ENCODE results near the gene DPYSL5.

The DPYSL5 gene, protein sequence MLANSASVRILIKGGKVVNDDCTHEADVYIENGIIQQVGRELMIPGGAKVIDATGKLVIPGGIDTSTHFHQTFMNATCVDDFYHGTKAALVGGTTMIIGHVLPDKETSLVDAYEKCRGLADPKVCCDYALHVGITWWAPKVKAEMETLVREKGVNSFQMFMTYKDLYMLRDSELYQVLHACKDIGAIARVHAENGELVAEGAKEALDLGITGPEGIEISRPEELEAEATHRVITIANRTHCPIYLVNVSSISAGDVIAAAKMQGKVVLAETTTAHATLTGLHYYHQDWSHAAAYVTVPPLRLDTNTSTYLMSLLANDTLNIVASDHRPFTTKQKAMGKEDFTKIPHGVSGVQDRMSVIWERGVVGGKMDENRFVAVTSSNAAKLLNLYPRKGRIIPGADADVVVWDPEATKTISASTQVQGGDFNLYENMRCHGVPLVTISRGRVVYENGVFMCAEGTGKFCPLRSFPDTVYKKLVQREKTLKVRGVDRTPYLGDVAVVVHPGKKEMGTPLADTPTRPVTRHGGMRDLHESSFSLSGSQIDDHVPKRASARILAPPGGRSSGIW

DNA sequence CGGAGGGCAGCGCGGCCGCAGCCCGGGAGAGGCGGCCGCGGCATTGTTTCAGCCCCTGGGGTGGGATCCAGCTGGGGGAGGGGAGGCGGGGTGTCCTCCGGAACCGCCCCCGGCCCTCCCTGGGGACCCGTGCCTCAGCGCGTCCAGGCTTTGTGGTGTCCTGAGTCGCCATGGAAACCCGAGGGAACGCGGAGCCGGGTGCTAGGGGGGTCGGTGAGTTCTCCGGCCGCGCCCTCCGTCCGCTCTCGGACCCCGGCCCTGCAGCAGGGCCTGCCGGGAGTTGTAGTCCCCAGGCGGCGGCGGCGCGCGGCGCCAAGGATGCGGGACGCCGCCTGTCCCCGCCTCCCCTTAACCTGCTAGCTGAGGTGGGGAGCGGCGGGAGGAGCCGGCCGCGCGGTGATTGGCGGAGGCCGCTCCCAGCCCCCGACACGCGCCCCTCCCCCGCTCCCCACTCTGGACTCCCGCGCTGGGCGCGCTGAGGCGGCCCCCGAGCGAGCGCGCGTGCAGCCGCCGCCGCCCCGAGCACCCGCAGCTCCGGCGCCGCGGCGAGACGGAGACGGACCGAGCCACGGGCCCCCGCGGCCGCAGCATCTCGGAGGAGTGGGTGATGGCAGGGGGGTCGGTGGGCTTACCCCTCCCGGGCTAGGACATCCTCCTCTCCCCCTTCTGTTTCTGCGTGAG is at the start of gene DPYSL5:
Gene DPYSL5, plus strand, starts transcription at position 478 of the 681 bp plus-strand sequence. CDS start 50,368 bp downstream, outside the sequence.
- peak within 1 kb of the TSS; percentile 53 for H3K4me3 ChIP-seq (ENCODE audit: low read depth, low read length)
- TF ChIP-seq, protein P1, sequence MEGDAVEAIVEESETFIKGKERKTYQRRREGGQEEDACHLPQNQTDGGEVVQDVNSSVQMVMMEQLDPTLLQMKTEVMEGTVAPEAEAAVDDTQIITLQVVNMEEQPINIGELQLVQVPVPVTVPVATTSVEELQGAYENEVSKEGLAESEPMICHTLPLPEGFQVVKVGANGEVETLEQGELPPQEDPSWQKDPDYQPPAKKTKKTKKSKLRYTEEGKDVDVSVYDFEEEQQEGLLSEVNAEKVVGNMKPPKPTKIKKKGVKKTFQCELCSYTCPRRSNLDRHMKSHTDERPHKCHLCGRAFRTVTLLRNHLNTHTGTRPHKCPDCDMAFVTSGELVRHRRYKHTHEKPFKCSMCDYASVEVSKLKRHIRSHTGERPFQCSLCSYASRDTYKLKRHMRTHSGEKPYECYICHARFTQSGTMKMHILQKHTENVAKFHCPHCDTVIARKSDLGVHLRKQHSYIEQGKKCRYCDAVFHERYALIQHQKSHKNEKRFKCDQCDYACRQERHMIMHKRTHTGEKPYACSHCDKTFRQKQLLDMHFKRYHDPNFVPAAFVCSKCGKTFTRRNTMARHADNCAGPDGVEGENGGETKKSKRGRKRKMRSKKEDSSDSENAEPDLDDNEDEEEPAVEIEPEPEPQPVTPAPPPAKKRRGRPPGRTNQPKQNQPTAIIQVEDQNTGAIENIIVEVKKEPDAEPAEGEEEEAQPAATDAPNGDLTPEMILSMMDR (IDR thresholded peaks at IDR 0.05; ENCODE audit: control insufficient read depth, extremely low read depth, insufficient read depth), result no peak
- DNase-seq (ENCODE audit: low read depth), result no peak

DNA sequence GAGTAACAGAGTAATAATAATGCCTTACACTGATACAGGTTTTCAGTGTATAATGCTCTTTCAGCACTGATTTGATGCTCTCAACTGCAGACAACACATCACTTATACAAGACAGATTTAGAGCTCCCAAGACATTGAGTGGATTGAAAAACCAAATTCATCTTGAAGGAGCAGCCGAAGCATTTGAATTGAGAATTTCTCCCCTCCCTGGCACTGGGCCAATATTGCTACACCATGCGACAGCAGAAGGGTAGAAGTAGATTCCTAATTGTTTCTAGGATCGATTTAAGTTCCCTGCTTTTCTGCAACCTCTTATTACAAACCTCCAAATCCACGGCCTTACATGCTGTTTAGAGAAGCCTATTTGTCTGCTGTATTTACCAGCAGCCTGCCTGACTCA is 46.6 kb upstream of the DPYSL5 start:
- H3K4me3 ChIP-seq (ENCODE audit: low read depth, low read length), result no peak overlapping the region
- TF ChIP-seq, protein P1 (IDR thresholded peaks at IDR 0.05; ENCODE audit: control insufficient read depth, extremely low read depth, insufficient read depth), result no peak
- no peak for DNase-seq (ENCODE audit: low read depth)

DNA sequence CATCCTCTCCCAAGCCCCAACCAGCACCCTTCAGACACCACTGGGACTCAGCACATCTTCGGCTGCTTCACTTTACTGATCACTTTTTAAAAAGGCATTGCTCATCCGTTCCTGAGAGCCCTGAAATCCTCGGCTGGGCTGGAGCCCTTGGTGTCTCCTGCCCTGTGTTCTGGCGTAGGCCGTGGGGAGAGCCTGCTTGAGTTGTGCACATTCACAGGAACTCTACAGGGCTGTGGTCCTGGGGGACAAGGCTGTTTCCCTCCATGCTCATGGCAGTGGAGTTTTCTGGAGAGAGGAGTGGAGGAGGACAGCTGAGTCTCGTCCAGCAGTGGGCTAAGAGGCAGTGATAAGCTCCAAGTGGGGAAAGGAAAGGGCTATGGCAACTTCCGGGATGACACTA is 46.1 kb upstream of the DPYSL5 start:
- TF ChIP-seq, protein P1 (IDR thresholded peaks at IDR 0.05; ENCODE audit: control insufficient read depth, extremely low read depth, insufficient read depth), result no peak
- no peak overlapping the region for H3K4me3 ChIP-seq (ENCODE audit: low read depth, low read length)
- DNase-seq (ENCODE audit: low read depth), result no peak

DNA sequence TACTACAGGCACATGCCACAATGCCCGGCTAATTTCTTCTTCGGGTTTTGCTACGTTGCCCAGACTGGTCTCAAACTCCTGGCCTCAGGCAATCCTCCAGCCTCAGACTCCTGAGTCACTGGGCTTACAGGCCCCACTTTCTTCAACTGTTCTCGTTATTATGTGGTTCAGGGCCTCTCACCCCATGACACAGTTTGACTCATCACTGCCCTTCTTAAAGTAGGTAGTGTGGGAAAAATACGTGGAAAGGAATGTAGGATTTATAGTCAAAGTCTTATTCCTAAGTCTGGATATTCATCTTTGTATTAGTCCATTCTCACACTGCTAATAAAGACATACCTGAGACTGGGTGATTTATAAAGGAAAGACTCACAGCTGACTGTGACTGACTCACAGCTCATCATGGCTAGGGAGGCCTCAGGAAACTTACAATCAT is 42.7 kb upstream of the DPYSL5 start:
- H3K4me3 ChIP-seq (ENCODE audit: low read depth, low read length), result no peak overlapping the region
- TF ChIP-seq, protein P1 (IDR thresholded peaks at IDR 0.05; ENCODE audit: control insufficient read depth, extremely low read depth, insufficient read depth), result no peak
- DNase-seq (ENCODE audit: low read depth), result no peak

DNA sequence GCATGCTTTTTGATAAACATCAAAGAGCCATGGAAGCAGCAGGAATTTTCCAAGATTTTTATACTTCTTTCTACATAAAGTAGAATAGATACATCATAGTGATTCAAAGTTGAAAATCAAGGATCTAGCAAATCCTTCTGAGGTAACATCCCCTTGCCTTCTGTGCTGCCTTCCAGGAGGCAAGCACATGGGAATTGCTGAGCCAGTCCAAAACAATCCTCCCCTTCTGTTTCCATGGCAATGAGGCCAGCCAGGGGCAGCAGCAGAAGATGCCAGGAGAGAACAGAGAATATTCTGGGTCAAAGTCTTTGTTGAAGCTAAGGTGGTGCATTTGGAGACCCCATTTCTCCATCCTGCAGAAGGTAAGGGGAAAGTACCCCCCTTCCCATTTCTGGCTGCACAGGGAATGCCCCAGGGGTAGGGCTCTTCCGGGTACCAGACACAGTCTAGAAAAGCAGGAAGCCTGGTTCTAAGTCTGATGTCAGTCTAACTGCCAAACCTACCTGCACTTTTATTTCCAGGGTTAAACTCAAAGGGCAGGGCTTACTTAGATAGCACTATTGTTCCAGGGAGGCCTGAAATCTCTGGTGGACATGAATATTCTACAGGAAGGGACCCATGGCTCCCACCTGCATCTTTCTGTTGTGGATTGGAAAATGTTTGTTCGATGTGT is 40.0 kb upstream of the DPYSL5 start:
- H3K4me3 ChIP-seq (ENCODE audit: low read depth, low read length), result no peak overlapping the region
- no peak for DNase-seq (ENCODE audit: low read depth)
- TF ChIP-seq, protein P1 (IDR thresholded peaks at IDR 0.05; ENCODE audit: control insufficient read depth, extremely low read depth, insufficient read depth), result no peak

DNA sequence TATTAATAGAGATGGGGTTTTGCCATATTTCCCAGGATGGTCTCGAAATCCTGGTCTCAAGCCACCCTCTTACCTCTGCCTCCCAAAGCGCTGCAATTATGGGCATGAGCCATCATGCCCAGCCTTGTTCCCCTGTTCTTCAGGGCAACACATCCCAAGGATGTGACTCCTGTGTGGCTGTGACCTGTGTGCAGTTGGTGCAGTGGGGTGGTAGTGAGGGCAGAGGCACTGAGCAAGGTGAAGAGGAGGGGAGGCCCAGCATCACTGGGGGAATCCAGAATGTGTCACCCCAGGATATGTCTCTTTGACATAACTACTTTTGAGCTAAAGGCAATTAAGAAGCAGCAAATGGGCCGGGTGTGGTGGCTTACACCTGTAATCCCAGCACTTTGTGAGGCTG is 38.7 kb upstream of the DPYSL5 start:
- DNase-seq (ENCODE audit: low read depth), result no peak
- TF ChIP-seq, protein P1 (IDR thresholded peaks at IDR 0.05; ENCODE audit: control insufficient read depth, extremely low read depth, insufficient read depth), result no peak
- no peak overlapping the region for H3K4me3 ChIP-seq (ENCODE audit: low read depth, low read length)

All from LNCaP clone FGC (cell line).